SJSA1 (cell line): ENCODE results near the gene S100A16. TPM values are rescaled to one million over a fixed set of nuclear protein-coding genes. Genes with fewer than 3 reads are reported as not detected.

Experiments
- DNase-seq, 2 experiments: peaks; one replicate each; pipeline ENCODE4 v3.0.0-alpha.2; 2015 to 2020; ENCODE audit warnings: low spot score in 2 of 2, low read depth in 1 of 2
- H3K27ac ChIP-seq: fragments of 250-450 bp; sonication (Bioruptor Pico); 2 replicates; pipeline ENCODE4 v1.5.1; 2020; ENCODE audit warnings: mild to moderate bottlenecking, moderate library complexity
- H3K27me3 ChIP-seq: fragments of 250-450 bp; sonication (Bioruptor Pico); replicated peaks from 2 replicates; pipeline ENCODE4 v1.5.1; 2020; ENCODE audit warnings: mild to moderate bottlenecking, moderate library complexity
- H3K36me3 ChIP-seq: fragments of 250-450 bp; sonication (Bioruptor Pico); 2 replicates; pipeline ENCODE4 v1.5.1; 2020; ENCODE audit warnings: mild to moderate bottlenecking
- H3K4me1 ChIP-seq: fragments of 250-450 bp; sonication (Bioruptor Pico); replicated peaks from 2 replicates; pipeline ENCODE4 v1.6.1; 2021; ENCODE audit warnings: mild to moderate bottlenecking
- H3K4me3 ChIP-seq: fragments of 250-450 bp; sonication (Bioruptor Pico); 2 replicates; pipeline ENCODE4 v1.5.1; 2020; ENCODE audit warnings: mild to moderate bottlenecking
- H3K9me3 ChIP-seq: fragments of 250-450 bp; sonication (Bioruptor Pico); replicated peaks from 2 replicates; pipeline ENCODE4 v1.5.1; 2020; ENCODE audit warnings: mild to moderate bottlenecking
- total RNA-seq: library from RNA; depleted of rRNA; stranded (reverse); fragments of >200 nt; shearing (Covaris generic); gene quantifications from 2 replicates; pipeline ENCODE4 v1.2.3, GENCODE V29; 2014

Gene S100A16
- total RNA-seq, 1 experiment from 2014 or later = 39.8 TPM

GRCh38 chr1:153631047-153632022 is 18.4 kb upstream of the S100A16 start:
- no peaks in the 10 kb centered on the region for H3K27me3 ChIP-seq
- no peak overlapping the region for H3K4me3 ChIP-seq
- DNase-seq = no peak
- H3K4me1 ChIP-seq = peaks cover 26% of the 10 kb centered on the region
- H3K36me3 ChIP-seq = peaks cover 22% of the 10 kb centered on the region
- H3K27ac ChIP-seq = no peak overlapping the region
- H3K9me3 ChIP-seq = no peaks in the 10 kb centered on the region

DNA sequence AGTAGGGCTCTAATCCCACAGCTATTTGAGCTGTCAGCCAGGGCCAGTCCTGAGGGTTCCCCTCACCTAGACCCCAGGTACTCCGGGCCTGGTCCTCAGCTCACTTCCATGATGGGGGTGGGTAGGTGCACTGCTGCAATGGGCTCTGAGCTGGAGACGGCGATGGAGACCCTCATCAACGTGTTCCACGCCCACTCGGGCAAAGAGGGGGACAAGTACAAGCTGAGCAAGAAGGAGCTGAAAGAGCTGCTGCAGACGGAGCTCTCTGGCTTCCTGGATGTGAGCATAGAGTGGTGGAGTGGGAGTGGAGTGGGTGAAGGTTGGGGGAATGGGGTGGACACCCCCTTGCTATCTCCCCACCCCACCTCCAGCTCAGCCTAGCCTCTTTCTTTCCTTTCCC is 17.4 kb upstream of the S100A16 start:
- peaks cover 19% of the 10 kb centered on the region for H3K36me3 ChIP-seq
- DNase-seq = no peak
- H3K27ac ChIP-seq = no peak overlapping the region
- H3K9me3 ChIP-seq = no peaks in the 10 kb centered on the region
- H3K4me3 ChIP-seq = no peak overlapping the region
- peaks cover 35% of the 10 kb centered on the region for H3K4me1 ChIP-seq
- no peaks in the 10 kb centered on the region for H3K27me3 ChIP-seq

DNA sequence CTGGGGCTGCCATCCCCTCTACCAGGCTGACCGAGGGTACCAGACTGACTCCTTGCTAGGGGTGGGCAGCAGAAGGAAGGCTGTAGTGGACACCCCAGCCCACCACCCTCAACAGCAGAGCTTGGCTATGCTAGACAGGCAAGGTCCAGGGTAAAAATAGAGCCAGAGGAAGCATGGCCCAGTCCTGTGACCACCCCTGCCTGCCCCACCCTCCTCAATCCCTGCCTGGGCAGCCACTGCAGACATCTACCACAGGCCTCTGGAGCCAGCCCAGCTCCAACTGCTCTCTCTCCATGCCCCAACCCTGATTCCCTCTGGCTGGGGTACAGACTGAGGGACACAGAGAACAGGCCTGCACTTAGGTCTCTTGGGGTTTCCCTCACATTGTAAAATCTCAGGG is 17.0 kb upstream of the S100A16 start:
- H3K36me3 ChIP-seq = peaks cover 19% of the 10 kb centered on the region
- H3K9me3 ChIP-seq = no peaks in the 10 kb centered on the region
- DNase-seq = no peak
- no peak overlapping the region for H3K27ac ChIP-seq
- H3K4me3 ChIP-seq = no peak overlapping the region
- peaks cover 34% of the 10 kb centered on the region for H3K4me1 ChIP-seq
- H3K27me3 ChIP-seq = no peaks in the 10 kb centered on the region

- H3K27ac ChIP-seq = no peak overlapping the region
These were observed 16.4 kb upstream of the S100A16 start for GRCh38 chr1:153629343-153629665.

DNA sequence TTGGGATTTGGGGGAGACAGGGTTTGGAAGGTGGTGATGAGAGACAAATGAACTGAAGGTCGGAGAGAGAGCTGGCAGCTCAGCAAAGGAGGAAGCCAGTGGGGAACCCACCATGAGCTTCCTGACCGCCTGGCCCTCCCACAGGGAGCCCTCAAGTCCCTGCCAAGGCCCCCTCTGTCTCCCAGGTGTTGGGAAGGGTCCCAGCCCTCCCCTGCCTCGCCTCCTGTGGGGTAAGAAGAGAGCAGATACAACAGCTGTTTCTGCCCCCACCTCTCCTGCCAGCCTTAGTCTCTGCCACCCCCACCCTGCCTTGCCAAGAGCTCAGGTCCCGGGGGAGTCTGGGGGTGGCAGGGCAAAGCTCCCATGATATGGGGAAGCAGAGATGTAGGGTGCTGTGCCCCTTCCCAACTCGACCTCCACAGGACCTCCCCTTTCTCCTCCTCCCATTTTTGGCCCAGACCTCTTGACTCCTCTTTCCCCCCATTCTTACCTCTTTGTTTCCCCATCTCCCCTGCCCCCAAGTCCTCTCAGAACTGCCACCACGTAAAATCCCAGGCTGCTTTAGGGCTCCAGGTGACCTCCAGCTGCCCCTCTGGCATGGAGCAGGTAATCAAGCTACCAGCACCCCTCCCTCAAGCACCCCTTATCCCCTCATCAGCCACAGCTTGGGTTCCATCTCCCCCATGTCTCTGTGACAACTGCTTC is 15.9 kb upstream of the S100A16 start:
- Histone ChIP-seq H3K27ac (no peak overlapping the region), H3K27me3 (no peaks in the 10 kb centered on the region), H3K9me3 (no peaks in the 10 kb centered on the region), H3K4me1 (peaks cover 34% of the 10 kb centered on the region), H3K4me3 (no peak overlapping the region), H3K36me3 (peaks cover 18% of the 10 kb centered on the region)
- DNase-seq = no peak

More at GRCh38 chr1:153629343-153629665, 16.4 kb upstream of the S100A16 start:
- H3K27me3 ChIP-seq = no peaks in the 10 kb centered on the region
- peaks cover 34% of the 10 kb centered on the region for H3K4me1 ChIP-seq
- H3K4me3 ChIP-seq = no peak overlapping the region
- no peak for DNase-seq
- H3K36me3 ChIP-seq = peaks cover 18% of the 10 kb centered on the region
- no peaks in the 10 kb centered on the region for H3K9me3 ChIP-seq

GRCh38 chr1:153627715-153628626 is 15.0 kb upstream of the S100A16 start, which contains the start of gene S100A1:
Gene S100A1 (plus strand): TSS chr1:153628434. CDS start chr1:153630522, 2,088 bp downstream.
- DNase-seq = no peak
- no peaks in the 10 kb centered on the region for H3K27me3 ChIP-seq
- H3K36me3 ChIP-seq = peaks cover 22% of the 10 kb centered on the region
- peak within 1 kb of the TSS; percentile 89 for H3K27ac ChIP-seq
- H3K9me3 ChIP-seq = no peaks in the 10 kb centered on the region
- H3K4me1 ChIP-seq = peaks cover 31% of the 10 kb centered on the region
- peak within 1 kb of the TSS; percentile 41 for H3K4me3 ChIP-seq

DNA sequence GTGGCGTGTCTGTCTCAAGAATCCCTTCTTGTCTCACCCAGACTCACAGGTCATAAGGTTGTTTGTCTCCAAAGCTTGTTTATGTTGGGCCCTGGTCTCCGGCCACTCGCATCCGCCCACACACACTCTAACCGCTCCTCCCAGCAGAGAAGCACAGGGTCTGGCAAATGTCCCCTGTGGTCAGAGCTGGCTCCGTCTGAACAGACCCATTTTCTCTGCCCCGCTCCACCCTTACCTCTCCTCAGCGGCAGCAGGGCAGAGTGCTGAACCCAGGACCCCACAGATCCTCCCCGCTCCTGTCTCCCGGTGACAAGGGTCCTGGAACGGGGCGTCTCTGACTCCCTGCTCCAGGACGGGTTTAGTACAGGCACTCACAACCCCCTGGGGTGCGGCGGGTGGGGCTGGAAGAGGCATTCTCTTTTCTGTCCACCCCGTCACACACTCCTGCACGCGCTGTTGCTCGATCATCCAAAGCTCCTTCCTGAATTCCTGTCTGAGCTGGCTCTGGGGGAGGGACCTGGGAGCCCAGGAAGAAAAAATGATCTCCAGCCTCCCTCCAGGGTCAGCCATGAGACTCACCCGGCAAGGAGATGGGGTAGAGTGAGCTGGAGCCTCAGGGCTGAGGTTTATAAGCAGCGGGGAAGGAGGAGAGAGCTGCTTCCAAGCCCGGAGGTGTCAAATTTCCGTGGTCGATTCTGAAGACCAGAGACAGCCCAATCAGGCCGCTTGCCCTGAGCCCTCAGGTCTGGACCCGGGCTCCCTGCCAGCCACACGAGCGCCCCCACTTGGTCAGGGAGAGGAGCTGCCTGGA is 14.2 kb upstream of the S100A16 start, which contains the start of gene S100A13:
Gene S100A13 (minus strand): TSS at position 602 of the 811 bp plus-strand sequence. CDS start 1,033 bp downstream, outside the sequence.
- H3K27me3 ChIP-seq = no peaks in the 10 kb centered on the region
- peaks cover 27% of the 10 kb centered on the region for H3K36me3 ChIP-seq
- H3K9me3 ChIP-seq = no peaks in the 10 kb centered on the region
- H3K4me1 ChIP-seq = peaks cover 31% of the 10 kb centered on the region
- peak within 1 kb of the TSS; percentile 41 for H3K4me3 ChIP-seq
- peak; percentile 90 to 91 for DNase-seq
- peak within 1 kb of the TSS; percentile 89 for H3K27ac ChIP-seq

- Histone ChIP-seq H3K27me3 (no peaks in the 10 kb centered on the region), H3K9me3 (no peaks in the 10 kb centered on the region), H3K4me3 (peak overlapping the region; percentile 41), H3K27ac (peak overlapping the region; percentile 89), H3K36me3 (peaks cover 31% of the 10 kb centered on the region), H3K4me1 (peaks cover 30% of the 10 kb centered on the region)
- no peak for DNase-seq
These were observed 13.6 kb upstream of the S100A16 start for GRCh38 chr1:153626477-153626903.

- Histone ChIP-seq H3K4me3 (no peak overlapping the region), H3K9me3 (no peaks in the 10 kb centered on the region), H3K36me3 (peaks cover 33% of the 10 kb centered on the region), H3K4me1 (peaks cover 27% of the 10 kb centered on the region), H3K27ac (no peak overlapping the region), H3K27me3 (no peaks in the 10 kb centered on the region)
- no peak for DNase-seq
These were observed 12.2 kb upstream of the S100A16 start for GRCh38 chr1:153624965-153625611.

DNA sequence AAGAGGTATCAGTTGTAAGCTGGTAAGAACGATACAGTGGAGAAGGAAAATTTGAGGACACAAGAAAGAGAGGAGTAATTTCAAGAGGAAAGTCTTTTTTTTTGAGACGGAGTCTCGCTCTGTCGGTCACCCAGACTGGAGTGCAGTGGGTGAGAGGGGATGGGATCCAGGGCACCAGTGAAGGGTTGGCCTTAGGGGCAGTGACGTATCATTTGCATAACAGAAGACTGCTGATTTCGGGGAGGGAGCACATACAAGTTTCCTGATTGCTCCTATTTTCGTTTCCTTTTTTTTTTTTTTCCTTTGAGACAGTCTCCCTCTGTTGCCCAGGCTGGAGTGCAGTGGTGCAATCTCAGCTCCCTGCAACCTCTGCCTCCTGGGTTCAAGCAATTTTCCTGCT is 10.2 kb upstream of the S100A16 start:
- DNase-seq = no peak
- peaks cover 47% of the 10 kb centered on the region for H3K36me3 ChIP-seq
- H3K27ac ChIP-seq = no peak overlapping the region

GRCh38 chr1:153619171-153619570 is 6.2 kb upstream of the S100A16 start:
- Histone ChIP-seq H3K4me1 (peaks cover 8% of the 10 kb centered on the region), H3K9me3 (no peaks in the 10 kb centered on the region), H3K4me3 (no peak overlapping the region), H3K27ac (no peak overlapping the region), H3K27me3 (no peaks in the 10 kb centered on the region), H3K36me3 (peaks cover 36% of the 10 kb centered on the region)
- no peak for DNase-seq

More for the DNA sequence above, 10.2 kb upstream of the S100A16 start:
- no peaks in the 10 kb centered on the region for H3K27me3 ChIP-seq
- H3K4me3 ChIP-seq = no peak overlapping the region
- no peaks in the 10 kb centered on the region for H3K9me3 ChIP-seq
- peaks cover 27% of the 10 kb centered on the region for H3K4me1 ChIP-seq

DNA sequence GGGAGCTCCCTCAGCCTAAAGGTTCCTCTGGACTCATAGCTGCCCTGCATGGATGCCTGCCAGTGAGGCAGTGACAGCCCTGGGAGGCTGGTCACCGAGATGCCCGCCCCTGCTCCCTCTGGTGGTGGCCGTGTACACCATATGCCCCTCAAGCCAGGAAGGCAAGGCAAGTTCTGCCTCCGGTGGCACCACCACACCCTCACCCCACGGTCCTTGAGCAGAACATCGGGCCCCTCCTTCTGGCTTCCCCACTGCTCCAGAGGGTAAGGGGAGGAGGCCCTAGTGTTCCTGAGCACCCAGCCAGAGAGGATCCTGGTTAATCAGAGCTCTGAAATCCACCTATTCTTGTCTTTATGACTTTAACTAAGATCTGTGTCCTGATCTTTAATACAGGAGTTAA is 4.7 kb upstream of the S100A16 start:
- no peaks in the 10 kb centered on the region for H3K9me3 ChIP-seq
- H3K4me1 ChIP-seq = peaks cover 10% of the 10 kb centered on the region
- H3K36me3 ChIP-seq = peaks cover 29% of the 10 kb centered on the region
- peak; percentile 68 to 91 for DNase-seq
- no peak overlapping the region for H3K27ac ChIP-seq
- no peaks in the 10 kb centered on the region for H3K27me3 ChIP-seq
- no peak overlapping the region for H3K4me3 ChIP-seq
